Smooth muscle cell (in vitro differentiated cells): ENCODE measurements around the gene RAB8A. TPM values are rescaled to one million over a fixed set of nuclear protein-coding genes. Genes with fewer than 3 reads are reported as not detected.

Experiments used
- DNase-seq: peaks from one replicate; lab custom pipeline; 2025; ENCODE audit not compliant: unreplicated experiment; lab: John Stamatoyannopoulos, UW
- H2AFZ ChIP-seq: fragments of 200-600 bp; sonication (generic); 2 replicates; pipeline ENCODE4 v1.6.0; 2016; ENCODE audit warnings: antibody characterized with exemption, low read depth, mild to moderate bottlenecking
- H3F3A ChIP-seq: fragments of 200-600 bp; sonication (generic); 2 replicates; pipeline ENCODE4 v1.6.0; 2017; ENCODE audit warnings: antibody characterized with exemption, low read depth
- H3K27ac ChIP-seq: fragments of 200-600 bp; sonication (generic); 2 replicates; pipeline ENCODE4 v1.5.1; 2016; ENCODE audit warnings: low read depth, mild to moderate bottlenecking
- H3K27me3 ChIP-seq: fragments of 200-600 bp; sonication (generic); 2 replicates; pipeline ENCODE4 v1.6.1; 2016; ENCODE audit warnings: low read depth, mild to moderate bottlenecking
- H3K36me3 ChIP-seq: fragments of 200-600 bp; sonication (generic); 2 replicates; pipeline ENCODE4 v1.5.1; 2016; ENCODE audit warnings: low read depth
- H3K4me1 ChIP-seq: fragments of 200-600 bp; sonication (generic); 2 replicates; pipeline ENCODE4 v1.5.1; 2016; ENCODE audit warnings: low read depth
- H3K4me2 ChIP-seq: fragments of 200-600 bp; sonication (generic); 2 replicates; pipeline ENCODE4 v1.6.0; 2016; ENCODE audit warnings: mild to moderate bottlenecking
- H3K4me3 ChIP-seq: fragments of 200-600 bp; sonication (generic); 2 replicates; pipeline ENCODE4 v1.5.1; 2016; ENCODE audit warnings: mild to moderate bottlenecking
- H3K79me2 ChIP-seq: fragments of 200-600 bp; sonication (generic); 2 replicates; pipeline ENCODE4 v1.6.0; 2016; ENCODE audit warnings: low read depth, mild to moderate bottlenecking
- H3K9ac ChIP-seq: fragments of 200-600 bp; sonication (generic); 2 replicates; pipeline ENCODE4 v1.6.0; 2016; ENCODE audit warnings: low read depth
- H3K9me3 ChIP-seq: fragments of 200-600 bp; sonication (generic); replicated peaks from 2 replicates; pipeline ENCODE4 v1.5.1; 2016; ENCODE audit warnings: low read depth
- H4K20me1 ChIP-seq: fragments of 200-600 bp; sonication (generic); 2 replicates; pipeline ENCODE4 v1.6.0; 2016; ENCODE audit warnings: low read depth
- WGBS: methylation state at CpG from one replicate; pipeline ENCODE4 v1.1.7; 2016; ENCODE audit warnings: low lambda C conversion rate; 5-methylcytosine and 5-hydroxymethylcytosine counted together
- polyA plus RNA-seq: library from polyadenylated mRNA; unstranded; fragments of >200 nt; fragmentation: Nextera tagmentation; extraction: Ambion mirVana; gene quantifications from 2 replicates; pipeline ENCODE4 v1.2.1, GENCODE V29; 2016
- total RNA-seq: library from RNA; depleted of rRNA; stranded (reverse); fragments of >200 nt; gene quantifications from 2 replicates; pipeline ENCODE4 v1.2.3, GENCODE V29; 2014
- TF ChIP-seq, protein P1 (sequence below): fragments of 200-600 bp; sonication (generic); IDR thresholded peaks from 2 replicates; pipeline ENCODE4 v1.5.1; 2017; ENCODE audit warnings: borderline replicate concordance, mild to moderate bottlenecking, antibody characterized with exemption; ENCODE audit not compliant: insufficient read depth, poor library complexity, severe bottlenecking

The RAB8A gene
- total and polyA plus RNA-seq, 2 experiments from 2014 or later = 47.3 to 96.0 TPM

DNA sequence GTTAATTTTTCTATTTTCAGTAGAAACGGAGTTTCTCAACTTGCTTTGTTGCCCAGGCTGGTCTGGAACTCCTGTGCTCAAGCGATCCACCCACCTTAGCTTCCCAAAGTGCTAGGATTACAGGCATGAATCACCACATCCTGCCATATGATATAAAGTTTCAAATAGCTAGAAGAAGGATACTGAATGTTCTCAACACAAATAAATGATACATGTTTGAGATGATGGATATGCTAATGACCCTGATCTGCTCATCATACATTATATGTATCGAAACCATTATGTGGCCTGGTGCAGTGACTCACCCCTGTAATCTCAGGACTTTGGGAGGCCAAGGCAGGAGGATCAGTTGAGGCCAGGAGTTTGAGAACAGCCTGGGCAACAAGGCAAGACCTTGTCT lies 50.2 kb downstream of the RAB8A start:
- 52% methylated on average over 3 of the region's 3 CpGs for WGBS
- Histone ChIP-seq H3F3A (no peaks in the 10 kb centered on the region), H3K27ac (peak overlapping the region; percentile 13), H3K79me2 (no peaks in the 10 kb centered on the region), H3K4me3 (no peak overlapping the region), H2AFZ (no peak overlapping the region), H3K36me3 (no peaks in the 10 kb centered on the region), H3K9me3 (no peaks in the 10 kb centered on the region), H3K4me2 (no peak overlapping the region), H3K9ac (no peak overlapping the region), H3K27me3 (no peaks in the 10 kb centered on the region), H4K20me1 (no peaks in the 10 kb centered on the region), H3K4me1 (no peaks in the 10 kb centered on the region)
- DNase-seq = no peak
- TF ChIP-seq, protein P1, sequence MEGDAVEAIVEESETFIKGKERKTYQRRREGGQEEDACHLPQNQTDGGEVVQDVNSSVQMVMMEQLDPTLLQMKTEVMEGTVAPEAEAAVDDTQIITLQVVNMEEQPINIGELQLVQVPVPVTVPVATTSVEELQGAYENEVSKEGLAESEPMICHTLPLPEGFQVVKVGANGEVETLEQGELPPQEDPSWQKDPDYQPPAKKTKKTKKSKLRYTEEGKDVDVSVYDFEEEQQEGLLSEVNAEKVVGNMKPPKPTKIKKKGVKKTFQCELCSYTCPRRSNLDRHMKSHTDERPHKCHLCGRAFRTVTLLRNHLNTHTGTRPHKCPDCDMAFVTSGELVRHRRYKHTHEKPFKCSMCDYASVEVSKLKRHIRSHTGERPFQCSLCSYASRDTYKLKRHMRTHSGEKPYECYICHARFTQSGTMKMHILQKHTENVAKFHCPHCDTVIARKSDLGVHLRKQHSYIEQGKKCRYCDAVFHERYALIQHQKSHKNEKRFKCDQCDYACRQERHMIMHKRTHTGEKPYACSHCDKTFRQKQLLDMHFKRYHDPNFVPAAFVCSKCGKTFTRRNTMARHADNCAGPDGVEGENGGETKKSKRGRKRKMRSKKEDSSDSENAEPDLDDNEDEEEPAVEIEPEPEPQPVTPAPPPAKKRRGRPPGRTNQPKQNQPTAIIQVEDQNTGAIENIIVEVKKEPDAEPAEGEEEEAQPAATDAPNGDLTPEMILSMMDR = no peak

- H2AFZ ChIP-seq = no peak overlapping the region
- H3K9ac ChIP-seq = no peak overlapping the region
- no peaks in the 10 kb centered on the region for H4K20me1 ChIP-seq
- no peaks in the 10 kb centered on the region for H3K27me3 ChIP-seq
- no peak overlapping the region for H3K4me3 ChIP-seq
- TF ChIP-seq, protein P1 = no peak
- WGBS = 85% methylated on average over 13 of the region's 13 CpGs
- no peak overlapping the region for H3K4me2 ChIP-seq
- H3K9me3 ChIP-seq = no peaks in the 10 kb centered on the region
- DNase-seq = no peak
- no peaks in the 10 kb centered on the region for H3K4me1 ChIP-seq
- no peak overlapping the region for H3K27ac ChIP-seq
- H3K36me3 ChIP-seq = no peaks in the 10 kb centered on the region
- no peaks in the 10 kb centered on the region for H3K79me2 ChIP-seq
- H3F3A ChIP-seq = no peaks in the 10 kb centered on the region
Measured at GRCh38 chr19:16164222-16164890, 52.7 kb downstream of the RAB8A start.

- Histone ChIP-seq H3K36me3 (no peaks in the 10 kb centered on the region), H3F3A (no peaks in the 10 kb centered on the region), H2AFZ (no peak overlapping the region), H3K4me3 (no peak overlapping the region), H3K4me2 (no peak overlapping the region), H4K20me1 (no peaks in the 10 kb centered on the region), H3K4me1 (no peaks in the 10 kb centered on the region), H3K9me3 (no peaks in the 10 kb centered on the region), H3K27ac (no peak overlapping the region), H3K9ac (no peak overlapping the region), H3K27me3 (no peaks in the 10 kb centered on the region), H3K79me2 (no peaks in the 10 kb centered on the region)
- 94% methylated on average over 1 of the region's 1 CpG for WGBS
- TF ChIP-seq, protein P1 = no peak
- no peak for DNase-seq
Measured at GRCh38 chr19:16166417-16166816, 54.7 kb downstream of the RAB8A start.

GRCh38 chr19:16167055-16167454 lies 55.4 kb downstream of the RAB8A start:
- Histone ChIP-seq H4K20me1 (no peaks in the 10 kb centered on the region), H3K4me2 (no peak overlapping the region), H3K79me2 (no peaks in the 10 kb centered on the region), H3K36me3 (no peaks in the 10 kb centered on the region), H3K4me1 (no peaks in the 10 kb centered on the region), H3K27ac (no peak overlapping the region), H3K27me3 (no peaks in the 10 kb centered on the region), H2AFZ (no peak overlapping the region), H3K9me3 (no peaks in the 10 kb centered on the region), H3K4me3 (no peak overlapping the region), H3F3A (no peaks in the 10 kb centered on the region), H3K9ac (no peak overlapping the region)
- TF ChIP-seq, protein P1 = no peak
- 94% methylated on average over 5 of the region's 5 CpGs for WGBS
- no peak for DNase-seq
